Measurements from ENCODE around the gene TIMM13.

TIMM13 gene

GRCh38 chr19:2380567-2380966 lies 46.8 kb downstream of the TIMM13 start:
- DNase-seq: no peak

- no peak for DNase-seq
Measured at GRCh38 chr19:2376784-2377519, 50.4 kb downstream of the TIMM13 start.
